H1 (cell line): ENCODE measurements around the gene SLC41A1. TPM values are rescaled to one million over a fixed set of nuclear protein-coding genes. Genes with fewer than 3 reads are reported as not detected.

Source experiments
- CREB1 ChIP-seq: IDR thresholded peaks from 2 replicates; pipeline ENCODE4 v1.6.1; 2012; ENCODE audit warnings: inconsistent platforms
- JUND ChIP-seq: IDR thresholded peaks from 2 replicates; pipeline ENCODE4 v1.6.1; 2011; ENCODE audit warnings: mild to moderate bottlenecking, improper control_type of control experiment, low read length
- NRF1 ChIP-seq: IDR thresholded peaks from 2 replicates; pipeline ENCODE4 v1.6.1; 2011; ENCODE audit warnings: mild to moderate bottlenecking, low read depth, low read length, improper control_type of control experiment
- RFX5 ChIP-seq: IDR thresholded peaks from 2 replicates; pipeline ENCODE4 v1.6.1; 2011; ENCODE audit warnings: low read depth, low read length, improper control_type of control experiment, borderline replicate concordance
- RNF2 ChIP-seq: fragments of 200-900, 300-1000 bp; sonication (generic); IDR thresholded peaks from 2 replicates; pipeline ENCODE4 v1.7.1; 2016; ENCODE audit warnings: borderline replicate concordance, low read depth, mild to moderate bottlenecking, antibody characterized with exemption, low read length; ENCODE audit not compliant: poor library complexity, severe bottlenecking; ENCODE audit errors: missing control alignments
- SIN3A ChIP-seq, 2 experiments: IDR thresholded peaks in 1 of 2; conservative IDR thresholded peaks in 1 of 2; 2 replicates each; pipeline ENCODE4 v1.6.1; 2011 to 2012; ENCODE audit warnings: low read length in 2 of 2, improper control_type of control experiment in 1 of 2, low read depth in 1 of 2, mild to moderate bottlenecking in 1 of 2
- SP4 ChIP-seq: IDR thresholded peaks from 2 replicates; pipeline ENCODE4 v1.6.1; 2012; ENCODE audit warnings: low read length, inconsistent platforms
- SRF ChIP-seq: IDR thresholded peaks from 2 replicates; pipeline ENCODE4 v1.6.1; 2011; ENCODE audit warnings: mild to moderate bottlenecking, low read depth, low read length, moderate library complexity
- TEAD4 ChIP-seq: IDR thresholded peaks from 2 replicates; pipeline ENCODE4 v1.6.1; 2012; ENCODE audit warnings: low read depth, low read length, inconsistent platforms, mixed read lengths
- polyA plus RNA-seq, 7 experiments: library from polyadenylated mRNA; depleted of rRNA in 3 of 7; stranded (reverse) in 5 of 7; unstranded in 2 of 7; fragments of >200 nt in 5 of 7; fragments of 200-250 nt in 2 of 7; gene quantifications; 1 replicate in 5 of 7; 2 replicates in 1 of 7; 4 replicates in 1 of 7; pipeline versions ENCODE4 v1.2.1 to v1.2.3, GENCODE V29; 2011 to 2013; ENCODE audit warnings: missing spikeins in 2 of 7, mixed read lengths in 2 of 7
- total RNA-seq: library from RNA; stranded (reverse); fragmentation: NEBNext Ultra II Directional; extraction: Animal tissue kit (Norgen Biotek cat#: 25700); gene quantifications from 2 replicates; pipeline ENCODE4 v1.2.1, GENCODE V29; 2021
- TF ChIP-seq, protein P1 (sequence below): fragments of 300-600 bp; sonication (generic); IDR thresholded peaks from 2 replicates; pipeline ENCODE4 v1.7.1; 2012; ENCODE audit warnings: low read length, moderate library complexity, mild to moderate bottlenecking, inconsistent platforms; ENCODE audit not compliant: insufficient replicate concordance

SLC41A1 gene
- total and polyA plus RNA-seq, 2 of the 8 experiments (the other 6 are each of a cell fraction or from before 2014, with no cell fraction given) = 41.2 to 42.3 TPM

DNA sequence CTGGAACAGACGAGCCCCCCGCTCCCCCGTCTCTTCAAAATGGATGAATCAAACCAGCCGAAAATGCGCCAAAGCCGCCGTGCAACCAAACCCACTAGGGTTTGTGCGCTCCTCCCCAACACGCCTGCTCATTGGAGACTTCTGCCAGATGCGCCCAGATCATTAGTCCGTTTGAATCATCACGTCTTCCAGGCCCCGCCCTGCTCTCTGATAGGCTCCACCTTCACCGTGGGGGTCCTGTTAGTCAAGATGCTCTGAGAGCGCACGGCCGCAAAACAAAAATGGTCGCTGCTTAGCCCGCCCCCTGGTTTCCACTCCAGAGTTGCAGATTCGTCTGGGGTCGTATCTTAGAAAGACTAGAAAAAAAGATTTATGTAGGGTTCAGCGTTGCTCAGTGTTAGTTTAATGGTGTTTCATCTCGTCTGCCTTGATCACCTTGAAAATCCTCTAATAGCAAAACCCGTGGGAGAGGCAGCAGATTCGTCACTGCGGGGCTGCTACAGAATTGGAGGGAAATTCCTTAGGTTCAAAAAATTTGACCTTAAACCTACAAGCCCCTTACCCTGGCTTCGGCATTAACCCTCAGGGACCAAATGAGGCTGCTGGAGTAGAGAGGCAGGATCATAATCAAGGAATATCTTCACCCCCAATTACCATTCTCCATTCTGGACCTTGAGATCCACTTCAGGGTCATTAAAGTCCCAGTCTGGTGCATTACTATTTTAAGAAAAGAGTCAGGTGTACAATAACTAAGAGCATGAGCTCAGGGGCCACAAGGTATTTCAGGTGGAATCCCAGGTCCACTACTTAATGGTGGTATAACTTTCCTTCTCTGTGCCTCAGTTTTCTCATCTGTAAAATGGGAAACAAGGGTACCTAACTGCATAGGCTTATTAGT, 62.6 kb downstream of the SLC41A1 start, which contains the start of gene NUCKS1 (continued):
- TF ChIP-seq SRF (no peak), RFX5 (no peak), SP4 (peak; percentile 85; the same call in 1 of the 2 replicates), CREB1 (peak; percentile 84), NRF1 (no peak), RNF2 (no peak), SIN3A (conservative IDR thresholded peaks at IDR 0.05 in 1 of 2, IDR thresholded peaks at IDR 0.05 in 1 of 2; ENCODE audit: low read depth in 1 of 2, low read length in 2 of 2) (no peak), TEAD4 (no peak), JUND (no peak)
- TF ChIP-seq, protein P1, sequence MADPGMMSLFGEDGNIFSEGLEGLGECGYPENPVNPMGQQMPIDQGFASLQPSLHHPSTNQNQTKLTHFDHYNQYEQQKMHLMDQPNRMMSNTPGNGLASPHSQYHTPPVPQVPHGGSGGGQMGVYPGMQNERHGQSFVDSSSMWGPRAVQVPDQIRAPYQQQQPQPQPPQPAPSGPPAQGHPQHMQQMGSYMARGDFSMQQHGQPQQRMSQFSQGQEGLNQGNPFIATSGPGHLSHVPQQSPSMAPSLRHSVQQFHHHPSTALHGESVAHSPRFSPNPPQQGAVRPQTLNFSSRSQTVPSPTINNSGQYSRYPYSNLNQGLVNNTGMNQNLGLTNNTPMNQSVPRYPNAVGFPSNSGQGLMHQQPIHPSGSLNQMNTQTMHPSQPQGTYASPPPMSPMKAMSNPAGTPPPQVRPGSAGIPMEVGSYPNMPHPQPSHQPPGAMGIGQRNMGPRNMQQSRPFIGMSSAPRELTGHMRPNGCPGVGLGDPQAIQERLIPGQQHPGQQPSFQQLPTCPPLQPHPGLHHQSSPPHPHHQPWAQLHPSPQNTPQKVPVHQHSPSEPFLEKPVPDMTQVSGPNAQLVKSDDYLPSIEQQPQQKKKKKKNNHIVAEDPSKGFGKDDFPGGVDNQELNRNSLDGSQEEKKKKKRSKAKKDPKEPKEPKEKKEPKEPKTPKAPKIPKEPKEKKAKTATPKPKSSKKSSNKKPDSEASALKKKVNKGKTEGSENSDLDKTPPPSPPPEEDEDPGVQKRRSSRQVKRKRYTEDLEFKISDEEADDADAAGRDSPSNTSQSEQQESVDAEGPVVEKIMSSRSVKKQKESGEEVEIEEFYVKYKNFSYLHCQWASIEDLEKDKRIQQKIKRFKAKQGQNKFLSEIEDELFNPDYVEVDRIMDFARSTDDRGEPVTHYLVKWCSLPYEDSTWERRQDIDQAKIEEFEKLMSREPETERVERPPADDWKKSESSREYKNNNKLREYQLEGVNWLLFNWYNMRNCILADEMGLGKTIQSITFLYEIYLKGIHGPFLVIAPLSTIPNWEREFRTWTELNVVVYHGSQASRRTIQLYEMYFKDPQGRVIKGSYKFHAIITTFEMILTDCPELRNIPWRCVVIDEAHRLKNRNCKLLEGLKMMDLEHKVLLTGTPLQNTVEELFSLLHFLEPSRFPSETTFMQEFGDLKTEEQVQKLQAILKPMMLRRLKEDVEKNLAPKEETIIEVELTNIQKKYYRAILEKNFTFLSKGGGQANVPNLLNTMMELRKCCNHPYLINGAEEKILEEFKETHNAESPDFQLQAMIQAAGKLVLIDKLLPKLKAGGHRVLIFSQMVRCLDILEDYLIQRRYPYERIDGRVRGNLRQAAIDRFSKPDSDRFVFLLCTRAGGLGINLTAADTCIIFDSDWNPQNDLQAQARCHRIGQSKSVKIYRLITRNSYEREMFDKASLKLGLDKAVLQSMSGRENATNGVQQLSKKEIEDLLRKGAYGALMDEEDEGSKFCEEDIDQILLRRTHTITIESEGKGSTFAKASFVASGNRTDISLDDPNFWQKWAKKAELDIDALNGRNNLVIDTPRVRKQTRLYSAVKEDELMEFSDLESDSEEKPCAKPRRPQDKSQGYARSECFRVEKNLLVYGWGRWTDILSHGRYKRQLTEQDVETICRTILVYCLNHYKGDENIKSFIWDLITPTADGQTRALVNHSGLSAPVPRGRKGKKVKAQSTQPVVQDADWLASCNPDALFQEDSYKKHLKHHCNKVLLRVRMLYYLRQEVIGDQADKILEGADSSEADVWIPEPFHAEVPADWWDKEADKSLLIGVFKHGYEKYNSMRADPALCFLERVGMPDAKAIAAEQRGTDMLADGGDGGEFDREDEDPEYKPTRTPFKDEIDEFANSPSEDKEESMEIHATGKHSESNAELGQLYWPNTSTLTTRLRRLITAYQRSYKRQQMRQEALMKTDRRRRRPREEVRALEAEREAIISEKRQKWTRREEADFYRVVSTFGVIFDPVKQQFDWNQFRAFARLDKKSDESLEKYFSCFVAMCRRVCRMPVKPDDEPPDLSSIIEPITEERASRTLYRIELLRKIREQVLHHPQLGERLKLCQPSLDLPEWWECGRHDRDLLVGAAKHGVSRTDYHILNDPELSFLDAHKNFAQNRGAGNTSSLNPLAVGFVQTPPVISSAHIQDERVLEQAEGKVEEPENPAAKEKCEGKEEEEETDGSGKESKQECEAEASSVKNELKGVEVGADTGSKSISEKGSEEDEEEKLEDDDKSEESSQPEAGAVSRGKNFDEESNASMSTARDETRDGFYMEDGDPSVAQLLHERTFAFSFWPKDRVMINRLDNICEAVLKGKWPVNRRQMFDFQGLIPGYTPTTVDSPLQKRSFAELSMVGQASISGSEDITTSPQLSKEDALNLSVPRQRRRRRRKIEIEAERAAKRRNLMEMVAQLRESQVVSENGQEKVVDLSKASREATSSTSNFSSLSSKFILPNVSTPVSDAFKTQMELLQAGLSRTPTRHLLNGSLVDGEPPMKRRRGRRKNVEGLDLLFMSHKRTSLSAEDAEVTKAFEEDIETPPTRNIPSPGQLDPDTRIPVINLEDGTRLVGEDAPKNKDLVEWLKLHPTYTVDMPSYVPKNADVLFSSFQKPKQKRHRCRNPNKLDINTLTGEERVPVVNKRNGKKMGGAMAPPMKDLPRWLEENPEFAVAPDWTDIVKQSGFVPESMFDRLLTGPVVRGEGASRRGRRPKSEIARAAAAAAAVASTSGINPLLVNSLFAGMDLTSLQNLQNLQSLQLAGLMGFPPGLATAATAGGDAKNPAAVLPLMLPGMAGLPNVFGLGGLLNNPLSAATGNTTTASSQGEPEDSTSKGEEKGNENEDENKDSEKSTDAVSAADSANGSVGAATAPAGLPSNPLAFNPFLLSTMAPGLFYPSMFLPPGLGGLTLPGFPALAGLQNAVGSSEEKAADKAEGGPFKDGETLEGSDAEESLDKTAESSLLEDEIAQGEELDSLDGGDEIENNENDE = no peak
